GM10248 (cell line): ENCODE measurements around the gene TMEM86B.
"Not testable (repeated sequence)": the region's sequence is repeated elsewhere in the genome, so short reads cannot be mapped to it uniquely, and the experiment has no call there.

Experiments used
- CTCF ChIA-PET: fragments of 300-600 bp; sonication (Branson Sonifier 250); formaldehyde crosslinking; extraction: SDS; loops from one replicate; lab custom pipeline; 2021; ENCODE audit warnings: antibody characterized with exemption; lab: Yijun Ruan, JAX
- POLR2A ChIA-PET: fragments of 350-650 bp; sonication (Branson Sonifier 250); formaldehyde crosslinking; extraction: SDS; loops from one replicate; lab custom pipeline; 2020; ENCODE audit warnings: antibody characterized with exemption; lab: Yijun Ruan, JAX
- DNase-seq: peaks from one replicate; pipeline ENCODE4 v3.0.0; 2012; ENCODE audit errors: extremely low spot score
- TF ChIP-seq, protein P1 (sequence below): IDR thresholded peaks from 2 replicates; pipeline ENCODE4 v1.5.1; 2012; ENCODE audit warnings: mild to moderate bottlenecking, low read depth; ENCODE audit errors: extremely low read depth, missing control alignments, control extremely low read depth

The TMEM86B gene

GRCh38 chr19:55213547-55213946 lies 15.0 kb downstream of the TMEM86B start:
- no peak for DNase-seq
- ChIA-PET CTCF (no interaction called here), POLR2A (no interaction called here)
- TF ChIP-seq, protein P1, sequence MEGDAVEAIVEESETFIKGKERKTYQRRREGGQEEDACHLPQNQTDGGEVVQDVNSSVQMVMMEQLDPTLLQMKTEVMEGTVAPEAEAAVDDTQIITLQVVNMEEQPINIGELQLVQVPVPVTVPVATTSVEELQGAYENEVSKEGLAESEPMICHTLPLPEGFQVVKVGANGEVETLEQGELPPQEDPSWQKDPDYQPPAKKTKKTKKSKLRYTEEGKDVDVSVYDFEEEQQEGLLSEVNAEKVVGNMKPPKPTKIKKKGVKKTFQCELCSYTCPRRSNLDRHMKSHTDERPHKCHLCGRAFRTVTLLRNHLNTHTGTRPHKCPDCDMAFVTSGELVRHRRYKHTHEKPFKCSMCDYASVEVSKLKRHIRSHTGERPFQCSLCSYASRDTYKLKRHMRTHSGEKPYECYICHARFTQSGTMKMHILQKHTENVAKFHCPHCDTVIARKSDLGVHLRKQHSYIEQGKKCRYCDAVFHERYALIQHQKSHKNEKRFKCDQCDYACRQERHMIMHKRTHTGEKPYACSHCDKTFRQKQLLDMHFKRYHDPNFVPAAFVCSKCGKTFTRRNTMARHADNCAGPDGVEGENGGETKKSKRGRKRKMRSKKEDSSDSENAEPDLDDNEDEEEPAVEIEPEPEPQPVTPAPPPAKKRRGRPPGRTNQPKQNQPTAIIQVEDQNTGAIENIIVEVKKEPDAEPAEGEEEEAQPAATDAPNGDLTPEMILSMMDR: no peak

DNA sequence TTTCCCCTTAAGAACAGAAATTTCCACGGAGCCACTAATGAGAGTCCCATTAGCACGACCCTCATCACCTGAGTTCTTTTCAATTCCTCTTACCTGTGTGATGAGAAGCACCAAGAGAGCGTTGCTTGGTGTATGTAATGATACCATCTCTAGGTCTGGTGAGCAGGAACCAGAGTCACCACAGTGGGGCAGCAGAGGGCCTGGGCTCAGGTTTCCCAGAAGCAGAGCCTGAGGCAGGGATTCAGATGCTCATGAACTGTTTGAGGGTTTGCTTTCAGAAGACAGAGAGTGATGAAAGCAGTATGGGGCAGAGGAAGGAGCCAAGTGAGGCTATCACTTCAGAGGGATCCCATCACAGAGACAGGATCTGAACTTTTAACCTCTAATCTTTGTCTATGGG lies 16.1 kb downstream of the TMEM86B start:
- TF ChIP-seq, protein P1: peak; percentile 20
- ChIA-PET CTCF (no interaction called here), POLR2A (no interaction called here)
- no peak for DNase-seq

- CTCF ChIA-PET: no interaction called here
- POLR2A ChIA-PET: no interaction called here
Measured at GRCh38 chr19:55209693-55210472, 18.7 kb downstream of the TMEM86B start.

DNA sequence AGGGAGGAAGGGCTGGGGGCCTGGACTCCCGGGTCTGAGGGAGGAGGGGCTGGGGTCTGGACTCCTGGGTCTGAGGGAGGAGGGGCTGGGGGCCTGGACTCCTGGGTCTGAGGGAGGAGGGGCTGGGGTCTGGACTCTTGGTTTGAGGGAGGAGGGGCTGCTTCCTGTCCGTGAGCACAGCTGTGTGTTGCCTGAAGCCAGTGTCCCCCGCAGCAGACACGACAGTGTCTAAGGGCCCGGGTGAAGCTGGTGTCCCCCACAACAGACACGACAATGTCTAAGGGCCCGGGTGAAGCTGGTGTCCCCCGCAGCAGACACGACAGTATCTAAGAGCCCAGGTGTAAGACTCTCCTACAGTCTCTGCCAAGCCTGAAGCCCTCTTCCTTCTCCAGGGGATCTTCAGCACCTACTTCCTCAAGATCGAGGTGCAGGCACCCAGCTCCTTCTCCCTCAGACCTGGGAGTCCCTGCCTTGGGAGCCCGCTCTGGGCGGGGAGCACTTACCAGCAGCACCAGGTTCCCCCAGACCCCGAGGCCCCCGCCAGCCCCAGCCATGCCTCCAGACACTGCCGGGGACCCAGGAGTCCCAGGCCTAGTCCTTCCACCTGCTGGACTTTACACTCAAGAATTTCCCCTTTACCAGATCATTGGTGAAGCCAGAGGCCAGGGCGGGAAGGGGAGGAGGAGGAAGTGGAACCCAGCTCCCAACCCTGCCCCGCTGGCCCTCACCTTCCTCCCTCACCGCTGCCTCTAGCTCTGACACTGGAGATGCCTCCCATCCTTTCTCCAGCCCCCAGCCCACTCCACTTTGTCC lies 19.5 kb downstream of the TMEM86B start, which contains the start of gene PTPRH:
TSS of gene PTPRH (minus strand) at position 622 of the 813 bp plus-strand sequence. CDS start at position 554, 68 bp downstream.
- DNase-seq: no peak
- TF ChIP-seq, protein P1: no peak
- POLR2A ChIA-PET: no interaction called here
- CTCF ChIA-PET: no interaction called here

More at GRCh38 chr19:55209693-55210472, 18.7 kb downstream of the TMEM86B start:
- peak; percentile 11 for DNase-seq
- TF ChIP-seq, protein P1: no peak

- POLR2A ChIA-PET: interaction anchor here (0.7 kb wide), 1 partner anchor 14 kb away, joined by 4 read pairs; no protein-coding TSS in a partner anchor
Measured at GRCh38 chr19:55206664-55207500, 21.7 kb downstream of the TMEM86B start.

DNA sequence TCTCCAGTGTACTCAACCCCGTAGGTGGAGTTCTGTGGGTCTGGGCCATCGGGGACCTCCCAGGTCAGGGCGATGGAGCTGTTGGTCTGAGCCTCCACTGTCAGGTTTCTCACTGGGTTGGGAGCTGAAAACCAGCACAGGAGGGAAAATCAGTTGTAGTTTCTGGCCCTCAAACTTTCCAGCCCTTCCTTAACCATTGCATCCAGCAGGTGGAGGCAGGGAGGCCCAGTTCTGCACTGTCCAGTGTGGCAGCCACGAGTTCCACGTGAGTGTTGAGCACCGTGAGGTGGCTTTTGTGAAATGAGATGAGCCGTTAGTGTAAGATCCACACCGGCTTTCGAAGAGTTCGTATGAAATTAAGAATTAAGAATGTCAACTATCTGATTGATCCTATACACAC lies 26.4 kb downstream of the TMEM86B start:
- DNase-seq, POLR2A ChIA-PET: not testable (repeated sequence)
- CTCF ChIA-PET: interaction anchor here (0.8 to 0.9 kb wide), 2 partner anchors 42 to 217 kb away, joined by 3 read pairs; no protein-coding TSS in a partner anchor

More at GRCh38 chr19:55206664-55207500, 21.7 kb downstream of the TMEM86B start:
- DNase-seq: peak; percentile 62
- CTCF ChIA-PET: no interaction called here
- TF ChIP-seq, protein P1: no peak
